Right atrium auricular region (tissue), 2 donors: ENCODE data around the gene FECH. TPM values are rescaled to one million over a fixed set of nuclear protein-coding genes. Genes with fewer than 3 reads are reported as not detected.

Source experiments
- DNase-seq: peaks from one replicate; pipeline ENCODE4 v3.0.0-alpha.2; 2019; ENCODE audit warnings: low spot score
- H3K27ac ChIP-seq, 2 donors: fragments of 200-600 bp; sonication (generic); 1 replicate in 1 of 2; 2 replicates in 1 of 2; pipeline ENCODE4 v1.5.1; 2016 to 2019
- H3K27me3 ChIP-seq, 2 donors: fragments of 200-600 bp; sonication (generic); one replicate each; pipeline versions ENCODE4 v1.5.1 to v1.6.0; 2017 to 2019
- H3K36me3 ChIP-seq: fragments of 200-600 bp; sonication (generic); one replicate; pipeline ENCODE4 v1.5.1; 2016
- H3K4me1 ChIP-seq, 2 donors: fragments of 200-600 bp; sonication (generic); one replicate each; pipeline versions ENCODE4 v1.5.1 to v1.6.0; 2017 to 2019
- H3K4me3 ChIP-seq, 2 donors: fragments of 200-600 bp; sonication (generic); 1 replicate in 1 of 2; 2 replicates in 1 of 2; pipeline ENCODE4 v1.5.1; 2017 to 2019; ENCODE audit warnings: mild to moderate bottlenecking in 1 of 2, moderate library complexity in 1 of 2
- H3K9me3 ChIP-seq, 2 donors: fragments of 200-600 bp; sonication (generic); one replicate each; pipeline ENCODE4 v1.5.1; 2019
- CTCF ChIP-seq, 2 donors: fragments of 200-600 bp; sonication (generic); IDR thresholded peaks; one replicate each; pipeline ENCODE4 v1.5.1; 2019; ENCODE audit warnings: antibody characterized with exemption in 2 of 2
- total RNA-seq, 2 donors: library from RNA; depleted of rRNA; stranded (reverse); fragments of >200 nt; gene quantifications; one replicate each; pipeline ENCODE4 v1.1.0, GENCODE V29; 2016

FECH gene
- total RNA-seq, 2 donors from 2014 or later, result 27.1 to 62.7 TPM

- H3K27me3 ChIP-seq, result no peaks in the 10 kb centered on the region
- H3K9me3 ChIP-seq, result no peaks in the 10 kb centered on the region
- no peak overlapping the region for H3K4me3 ChIP-seq
- H3K36me3 ChIP-seq, result peaks cover 21% of the 10 kb centered on the region
- no peaks in the 10 kb centered on the region for H3K4me1 ChIP-seq
- DNase-seq, result no peak
- H3K27ac ChIP-seq, result no peak overlapping the region
- TF ChIP-seq CTCF (IDR thresholded peaks at IDR 0.05), result no peak
Measured at GRCh38 chr18:57561261-57561660, 25.2 kb downstream of the FECH start.

- no peak overlapping the region for H3K4me3 ChIP-seq
- peaks cover 40% of the 10 kb centered on the region for H3K36me3 ChIP-seq
- no peaks in the 10 kb centered on the region for H3K9me3 ChIP-seq
- no peaks in the 10 kb centered on the region for H3K27me3 ChIP-seq
- no peak for DNase-seq
- H3K4me1 ChIP-seq, result no peaks in the 10 kb centered on the region
- no peak for TF ChIP-seq CTCF (IDR thresholded peaks at IDR 0.05)
- no peak overlapping the region for H3K27ac ChIP-seq
Measured at GRCh38 chr18:57559314-57559713, 27.2 kb downstream of the FECH start.

- no peaks in the 10 kb centered on the region for H3K9me3 ChIP-seq
- H3K4me3 ChIP-seq, result no peak overlapping the region
- H3K36me3 ChIP-seq, result peaks cover 57% of the 10 kb centered on the region
- H3K27me3 ChIP-seq, result no peaks in the 10 kb centered on the region
- DNase-seq, result no peak
- H3K27ac ChIP-seq, result no peak overlapping the region
- H3K4me1 ChIP-seq, result no peaks in the 10 kb centered on the region
- no peak for TF ChIP-seq CTCF (IDR thresholded peaks at IDR 0.05)
Measured at GRCh38 chr18:57555134-57555533, 31.4 kb downstream of the FECH start.

GRCh38 chr18:57550510-57550909 lies 36.0 kb downstream of the FECH start:
- Histone ChIP-seq H3K27me3 (no peaks in the 10 kb centered on the region), H3K9me3 (no peaks in the 10 kb centered on the region), H3K4me3 (no peak overlapping the region), H3K27ac (no peak overlapping the region), H3K36me3 (peaks cover 36% of the 10 kb centered on the region), H3K4me1 (no peaks in the 10 kb centered on the region)
- DNase-seq, result no peak
- TF ChIP-seq CTCF (IDR thresholded peaks at IDR 0.05), result no peak

- Histone ChIP-seq H3K9me3 (no peaks in the 10 kb centered on the region), H3K27me3 (no peaks in the 10 kb centered on the region), H3K36me3 (peaks cover 20% of the 10 kb centered on the region), H3K4me3 (no peak overlapping the region), H3K27ac (no peak overlapping the region), H3K4me1 (no peaks in the 10 kb centered on the region)
- DNase-seq, result no peak
- no peak for TF ChIP-seq CTCF (IDR thresholded peaks at IDR 0.05)
Measured at GRCh38 chr18:57547260-57547659, 39.2 kb downstream of the FECH start.

- no peak overlapping the region for H3K27ac ChIP-seq
- no peaks in the 10 kb centered on the region for H3K4me1 ChIP-seq
- no peaks in the 10 kb centered on the region for H3K27me3 ChIP-seq
- H3K4me3 ChIP-seq, result no peak overlapping the region
- TF ChIP-seq CTCF (IDR thresholded peaks at IDR 0.05), result no peak
- peaks cover 7% of the 10 kb centered on the region for H3K36me3 ChIP-seq
- no peaks in the 10 kb centered on the region for H3K9me3 ChIP-seq
- no peak for DNase-seq
Measured at GRCh38 chr18:57544936-57545660, 41.4 kb downstream of the FECH start.
